Camera-type eye (tissue), 1 donor: ENCODE results near the gene SLC25A45. TPM values are rescaled to one million over a fixed set of nuclear protein-coding genes. Genes with fewer than 3 reads are reported as not detected.

Experiments used
- total RNA-seq: library from RNA; depleted of rRNA; stranded (reverse); fragments of >200 nt; gene quantifications from one replicate; pipeline ENCODE4 v1.2.3, GENCODE V29; 2014

Gene SLC25A45, protein sequence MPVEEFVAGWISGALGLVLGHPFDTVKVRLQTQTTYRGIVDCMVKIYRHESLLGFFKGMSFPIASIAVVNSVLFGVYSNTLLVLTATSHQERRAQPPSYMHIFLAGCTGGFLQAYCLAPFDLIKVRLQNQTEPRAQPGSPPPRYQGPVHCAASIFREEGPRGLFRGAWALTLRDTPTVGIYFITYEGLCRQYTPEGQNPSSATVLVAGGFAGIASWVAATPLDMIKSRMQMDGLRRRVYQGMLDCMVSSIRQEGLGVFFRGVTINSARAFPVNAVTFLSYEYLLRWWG
- 3.5 TPM for total RNA-seq

GRCh38 chr11:65382033-65382803 lies at the start of gene SLC25A45:
SLC25A45 (minus strand) TSS chr11:65382646; CDS start chr11:65381951, 695 bp downstream.

GRCh38 chr11:65422633-65423515 lies 40.4 kb upstream of the SLC25A45 start, which contains the start of gene NEAT1:
NEAT1 (plus strand) TSS chr11:65422798.

DNA sequence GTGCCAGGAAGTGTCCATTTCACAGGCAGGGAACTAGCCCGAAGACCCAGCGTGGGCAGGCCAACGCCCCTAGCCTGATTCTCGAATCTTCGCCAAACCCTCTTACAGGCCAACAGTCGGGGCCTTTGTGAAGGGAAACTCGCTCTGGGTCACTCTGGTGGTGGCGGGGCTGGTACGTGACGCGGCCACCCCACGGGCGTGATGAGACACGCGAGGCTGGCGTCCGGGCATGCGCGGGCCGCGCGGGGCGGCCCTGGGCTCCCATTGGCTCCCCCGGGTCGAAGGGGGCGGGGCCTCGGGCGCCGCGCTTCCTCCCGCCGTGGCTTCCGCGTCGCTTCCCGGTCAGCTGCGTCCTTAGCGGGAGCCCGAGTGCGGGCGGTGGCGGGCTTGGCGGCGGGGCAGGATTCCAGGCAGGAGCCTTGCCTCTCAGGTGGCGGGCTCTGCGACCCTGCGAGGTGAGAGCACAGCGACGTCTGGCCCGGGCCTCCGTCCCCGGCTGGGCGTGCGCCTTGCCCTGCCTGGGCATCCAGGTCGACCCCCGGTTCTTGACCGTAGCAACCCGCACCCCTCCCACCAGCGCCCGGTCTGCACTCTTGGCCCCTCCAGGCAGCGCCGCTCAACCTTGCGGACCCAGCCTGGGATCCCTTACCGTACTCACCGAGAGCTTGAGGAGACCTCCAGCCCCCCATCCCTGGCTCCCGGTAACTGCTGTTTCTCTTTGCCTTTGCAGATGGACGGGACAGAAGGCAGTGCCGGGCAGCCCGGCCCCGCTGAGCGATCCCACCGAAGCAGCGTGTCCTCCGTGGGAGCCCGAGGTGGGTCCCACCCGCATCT lies 4.1 kb upstream of the SLC25A45 start, which contains the start of gene FRMD8:
FRMD8 (plus strand) TSS at position 331 of the 834 bp plus-strand sequence; CDS start at position 731, 400 bp downstream.

DNA sequence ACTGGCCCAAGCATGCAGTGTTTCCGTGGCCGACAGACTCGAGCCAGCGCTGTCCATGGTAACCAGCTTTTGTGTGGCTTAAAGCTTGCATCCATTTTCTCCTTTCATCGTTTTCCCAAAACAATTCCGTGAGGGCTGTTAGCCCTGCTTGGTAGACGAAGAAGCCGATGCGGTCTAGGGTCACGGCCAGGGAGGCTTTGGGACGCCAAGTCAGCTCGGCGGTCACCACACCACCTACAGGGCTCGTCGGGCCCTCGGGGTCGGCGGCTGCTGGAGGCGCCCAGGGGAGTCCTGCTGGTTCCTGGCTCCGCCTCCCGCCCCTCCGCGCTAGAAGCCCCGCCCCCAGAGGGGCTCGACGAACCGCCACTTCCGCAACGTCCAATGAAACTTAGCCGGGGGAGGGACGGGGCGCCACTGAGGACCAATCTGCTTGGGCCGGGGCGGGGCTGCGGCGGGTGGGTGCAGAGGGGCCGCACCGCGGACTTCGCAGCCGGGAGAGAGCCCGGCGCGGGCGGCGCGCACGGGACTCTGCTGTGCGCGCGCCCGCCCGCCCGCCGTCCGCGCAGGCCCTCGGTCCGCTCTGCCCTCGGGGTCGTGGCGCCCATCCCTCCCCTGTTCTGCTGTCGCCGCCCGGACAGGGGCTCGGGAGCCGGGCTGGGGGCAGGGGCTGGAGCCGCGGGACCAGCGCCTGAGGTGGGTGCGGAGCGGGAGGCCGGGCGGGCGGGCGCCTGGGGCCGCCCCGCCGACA lies 28.0 kb downstream of the SLC25A45 start, which contains the start of gene TIGD3:
TIGD3 (plus strand) TSS at position 487 of the 748 bp plus-strand sequence. CDS start 1,058 bp downstream, outside the sequence.

Other genes with a start within 250 kb of the SLC25A45 start
- 29.2 TPM for gene SYVN1, start 248.1 kb downstream of the SLC25A45 start, total RNA-seq
- not detected for gene SPDYC, start 212.4 kb downstream of the SLC25A45 start, total RNA-seq
- 91.5 TPM for gene CAPN1, start 200.7 kb downstream of the SLC25A45 start, total RNA-seq
- 8.9 TPM for gene POLA2, start 120.7 kb downstream of the SLC25A45 start, total RNA-seq
- 12.8 TPM for gene CDC42EP2, start 67.8 kb downstream of the SLC25A45 start, total RNA-seq
- 60.6 TPM for gene DPF2, start 48.8 kb downstream of the SLC25A45 start, total RNA-seq
- gene TIGD3, start 27.9 kb downstream of the SLC25A45 start, total RNA-seq = 3.6 TPM
- gene FRMD8, start 4.0 kb upstream of the SLC25A45 start, total RNA-seq = 35.2 TPM
- 82.1 TPM for gene NEAT1, start 40.2 kb upstream of the SLC25A45 start, total RNA-seq
- 30,401 TPM for gene MALAT1, start 116.4 kb upstream of the SLC25A45 start, total RNA-seq
- gene SCYL1, start 142.4 kb upstream of the SLC25A45 start, total RNA-seq = 57.6 TPM
- 190 TPM for gene LTBP3, start 175.7 kb upstream of the SLC25A45 start, total RNA-seq
- gene ZNRD2, start 187.8 kb upstream of the SLC25A45 start, total RNA-seq = 28.4 TPM
- 17.2 TPM for gene FAM89B, start 189.9 kb upstream of the SLC25A45 start, total RNA-seq
- gene EHBP1L1, start 193.4 kb upstream of the SLC25A45 start, total RNA-seq = 51.2 TPM
- gene KCNK7, start 213.2 kb upstream of the SLC25A45 start, total RNA-seq = 0.99 TPM
- 29.9 TPM for gene MAP3K11, start 231.6 kb upstream of the SLC25A45 start, total RNA-seq
- gene PCNX3, start 233.1 kb upstream of the SLC25A45 start, total RNA-seq = 19.2 TPM